Femur (tissue), 1 donor: Measurements from ENCODE around the gene SRGAP2C.

ENCODE experiments used
- DNase-seq: peaks from one replicate; pipeline ENCODE4 v3.0.0-alpha.2; 2017

Gene SRGAP2C

DNA sequence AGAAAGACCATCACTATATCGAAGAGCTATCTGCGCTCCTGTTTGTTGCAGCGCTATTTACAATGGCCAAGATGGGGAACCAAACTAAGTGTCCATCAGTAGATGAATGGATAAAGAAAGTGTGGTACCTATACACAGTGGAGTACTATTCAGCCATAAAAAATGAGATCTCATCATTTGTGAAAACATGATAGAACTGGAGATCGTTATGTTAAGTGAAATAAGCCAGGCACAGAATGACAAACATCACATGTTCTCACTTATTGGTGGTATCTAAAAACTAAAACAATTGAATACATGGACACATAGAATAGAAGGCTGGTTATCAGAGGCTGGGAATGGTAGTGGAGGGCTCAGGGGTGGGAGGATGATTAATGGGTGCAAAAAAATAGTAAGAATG lies 256.2 kb downstream of the SRGAP2C start:
- no peak for DNase-seq
